WTC11 (cell line): ENCODE data around the gene WDR11. TPM values are rescaled to one million over a fixed set of nuclear protein-coding genes. Genes with fewer than 3 reads are reported as not detected.

ENCODE experiments used
- AFF4 ChIP-seq: sonication (generic); formaldehyde crosslinking; IDR thresholded peaks from 2 replicates; pipeline ENCODE4 v1.8.1; 2023; ENCODE audit warnings: mild to moderate bottlenecking, missing genetic modification reagents, borderline replicate concordance
- CBFB ChIP-seq: sonication (generic); formaldehyde crosslinking; IDR thresholded peaks from 2 replicates; pipeline ENCODE4 v1.8.1; 2022; ENCODE audit warnings: mild to moderate bottlenecking, low read depth, missing genetic modification reagents
- CDX4 ChIP-seq: fragments of 250-450 bp; sonication (Bioruptor Pico); IDR thresholded peaks from 2 replicates; pipeline ENCODE4 v1.9.0; 2021; ENCODE audit warnings: moderate library complexity, mild to moderate bottlenecking, inconsistent platforms, borderline replicate concordance
- CREM ChIP-seq: sonication (generic); formaldehyde crosslinking; IDR thresholded peaks from 2 replicates; pipeline ENCODE4 v1.8.1; 2022; ENCODE audit warnings: mild to moderate bottlenecking, missing genetic modification reagents, moderate library complexity
- E2F1 ChIP-seq: sonication (generic); formaldehyde crosslinking; IDR thresholded peaks from 2 replicates; pipeline ENCODE4 v1.8.0; 2022; ENCODE audit warnings: mild to moderate bottlenecking, missing genetic modification reagents
- GABPB1 ChIP-seq: sonication (generic); formaldehyde crosslinking; IDR thresholded peaks from 2 replicates; pipeline ENCODE4 v1.8.1; 2023; ENCODE audit warnings: mild to moderate bottlenecking, missing genetic modification reagents
- GRHL2 ChIP-seq: fragments of 250-450 bp; sonication (Bioruptor Pico); IDR thresholded peaks from 2 replicates; pipeline ENCODE4 v1.8.0; 2022; ENCODE audit warnings: mild to moderate bottlenecking, moderate library complexity; ENCODE audit not compliant: insufficient replicate concordance, severe bottlenecking
- GTF2I ChIP-seq: fragments of 250-450 bp; sonication (Bioruptor Pico); conservative IDR thresholded peaks from 2 replicates; pipeline ENCODE4 v1.4.0; 2021; ENCODE audit warnings: mild to moderate bottlenecking
- NFYB ChIP-seq: sonication (generic); formaldehyde crosslinking; conservative IDR thresholded peaks from 2 replicates; pipeline ENCODE4 v1.8.0; 2022; ENCODE audit warnings: low read depth, missing genetic modification reagents
- NR2C2 ChIP-seq: sonication (generic); formaldehyde crosslinking; IDR thresholded peaks from 2 replicates; pipeline ENCODE4 v1.8.0; 2022; ENCODE audit warnings: mild to moderate bottlenecking, missing genetic modification reagents
- SP1 ChIP-seq: sonication (generic); formaldehyde crosslinking; conservative IDR thresholded peaks from 2 replicates; pipeline ENCODE4 v1.8.1; 2022; ENCODE audit warnings: missing genetic modification reagents
- ZMAT4 ChIP-seq: fragments of 250-450 bp; sonication (Bioruptor Pico); IDR thresholded peaks from 2 replicates; pipeline ENCODE4 v1.9.0; 2021; ENCODE audit warnings: mild to moderate bottlenecking
- ZNF532 ChIP-seq: fragments of 250-450 bp; sonication (Bioruptor Pico); IDR thresholded peaks from 2 replicates; pipeline ENCODE4 v1.9.0; 2021; ENCODE audit warnings: mild to moderate bottlenecking, borderline replicate concordance
- total RNA-seq: library from RNA; stranded (reverse); gene quantifications from 3 replicates; pipeline ENCODE4 v1.2.3, GENCODE V29; 2021
- TF ChIP-seq, protein P1 (sequence below): sonication (generic); formaldehyde crosslinking; IDR thresholded peaks from 2 replicates; pipeline ENCODE4 v1.8.0; 2023; ENCODE audit warnings: missing genetic modification reagents, mild to moderate bottlenecking, borderline replicate concordance
- TF ChIP-seq, protein P2 (sequence below): sonication (generic); formaldehyde crosslinking; conservative IDR thresholded peaks from 2 replicates; pipeline ENCODE4 v1.8.1; 2023; ENCODE audit warnings: mild to moderate bottlenecking, low read depth, missing genetic modification reagents, moderate library complexity
- TF ChIP-seq, protein P3 (sequence below): fragments of 250-450 bp; sonication (Bioruptor Pico); conservative IDR thresholded peaks from 2 replicates; pipeline ENCODE4 v1.9.0; 2021; ENCODE audit warnings: mild to moderate bottlenecking

WDR11 gene
- total RNA-seq, 1 experiment from 2014 or later, result 41.5 TPM

GRCh38 chr10:120850911-120851865 lies at the start of gene WDR11 (continued):
- peak; percentile 92 for TF ChIP-seq GABPB1 (CRISPR knock-in tag)
- peak; percentile 88 for TF ChIP-seq CREM (CRISPR knock-in tag)
- TF ChIP-seq SP1 (CRISPR knock-in tag), result peak; percentile 80
- no peak for TF ChIP-seq NR2C2 (CRISPR knock-in tag)
- TF ChIP-seq CDX4 (CRISPR knock-in tag), result no peak
- no peak for TF ChIP-seq E2F1
- TF ChIP-seq, protein P1, sequence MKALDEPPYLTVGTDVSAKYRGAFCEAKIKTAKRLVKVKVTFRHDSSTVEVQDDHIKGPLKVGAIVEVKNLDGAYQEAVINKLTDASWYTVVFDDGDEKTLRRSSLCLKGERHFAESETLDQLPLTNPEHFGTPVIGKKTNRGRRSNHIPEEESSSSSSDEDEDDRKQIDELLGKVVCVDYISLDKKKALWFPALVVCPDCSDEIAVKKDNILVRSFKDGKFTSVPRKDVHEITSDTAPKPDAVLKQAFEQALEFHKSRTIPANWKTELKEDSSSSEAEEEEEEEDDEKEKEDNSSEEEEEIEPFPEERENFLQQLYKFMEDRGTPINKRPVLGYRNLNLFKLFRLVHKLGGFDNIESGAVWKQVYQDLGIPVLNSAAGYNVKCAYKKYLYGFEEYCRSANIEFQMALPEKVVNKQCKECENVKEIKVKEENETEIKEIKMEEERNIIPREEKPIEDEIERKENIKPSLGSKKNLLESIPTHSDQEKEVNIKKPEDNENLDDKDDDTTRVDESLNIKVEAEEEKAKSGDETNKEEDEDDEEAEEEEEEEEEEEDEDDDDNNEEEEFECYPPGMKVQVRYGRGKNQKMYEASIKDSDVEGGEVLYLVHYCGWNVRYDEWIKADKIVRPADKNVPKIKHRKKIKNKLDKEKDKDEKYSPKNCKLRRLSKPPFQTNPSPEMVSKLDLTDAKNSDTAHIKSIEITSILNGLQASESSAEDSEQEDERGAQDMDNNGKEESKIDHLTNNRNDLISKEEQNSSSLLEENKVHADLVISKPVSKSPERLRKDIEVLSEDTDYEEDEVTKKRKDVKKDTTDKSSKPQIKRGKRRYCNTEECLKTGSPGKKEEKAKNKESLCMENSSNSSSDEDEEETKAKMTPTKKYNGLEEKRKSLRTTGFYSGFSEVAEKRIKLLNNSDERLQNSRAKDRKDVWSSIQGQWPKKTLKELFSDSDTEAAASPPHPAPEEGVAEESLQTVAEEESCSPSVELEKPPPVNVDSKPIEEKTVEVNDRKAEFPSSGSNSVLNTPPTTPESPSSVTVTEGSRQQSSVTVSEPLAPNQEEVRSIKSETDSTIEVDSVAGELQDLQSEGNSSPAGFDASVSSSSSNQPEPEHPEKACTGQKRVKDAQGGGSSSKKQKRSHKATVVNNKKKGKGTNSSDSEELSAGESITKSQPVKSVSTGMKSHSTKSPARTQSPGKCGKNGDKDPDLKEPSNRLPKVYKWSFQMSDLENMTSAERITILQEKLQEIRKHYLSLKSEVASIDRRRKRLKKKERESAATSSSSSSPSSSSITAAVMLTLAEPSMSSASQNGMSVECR (CRISPR knock-in tag), result peak; percentile 86; the same call in 1 of the 2 replicates
- TF ChIP-seq CBFB, result peak; percentile 76; the same call in 1 of the 2 replicates
- TF ChIP-seq, protein P2, sequence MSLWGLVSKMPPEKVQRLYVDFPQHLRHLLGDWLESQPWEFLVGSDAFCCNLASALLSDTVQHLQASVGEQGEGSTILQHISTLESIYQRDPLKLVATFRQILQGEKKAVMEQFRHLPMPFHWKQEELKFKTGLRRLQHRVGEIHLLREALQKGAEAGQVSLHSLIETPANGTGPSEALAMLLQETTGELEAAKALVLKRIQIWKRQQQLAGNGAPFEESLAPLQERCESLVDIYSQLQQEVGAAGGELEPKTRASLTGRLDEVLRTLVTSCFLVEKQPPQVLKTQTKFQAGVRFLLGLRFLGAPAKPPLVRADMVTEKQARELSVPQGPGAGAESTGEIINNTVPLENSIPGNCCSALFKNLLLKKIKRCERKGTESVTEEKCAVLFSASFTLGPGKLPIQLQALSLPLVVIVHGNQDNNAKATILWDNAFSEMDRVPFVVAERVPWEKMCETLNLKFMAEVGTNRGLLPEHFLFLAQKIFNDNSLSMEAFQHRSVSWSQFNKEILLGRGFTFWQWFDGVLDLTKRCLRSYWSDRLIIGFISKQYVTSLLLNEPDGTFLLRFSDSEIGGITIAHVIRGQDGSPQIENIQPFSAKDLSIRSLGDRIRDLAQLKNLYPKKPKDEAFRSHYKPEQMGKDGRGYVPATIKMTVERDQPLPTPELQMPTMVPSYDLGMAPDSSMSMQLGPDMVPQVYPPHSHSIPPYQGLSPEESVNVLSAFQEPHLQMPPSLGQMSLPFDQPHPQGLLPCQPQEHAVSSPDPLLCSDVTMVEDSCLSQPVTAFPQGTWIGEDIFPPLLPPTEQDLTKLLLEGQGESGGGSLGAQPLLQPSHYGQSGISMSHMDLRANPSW (CRISPR knock-in tag), result no peak
- TF ChIP-seq AFF4 (CRISPR knock-in tag), result peak; percentile 81; the same call in 1 of the 2 replicates
- TF ChIP-seq GRHL2 (CRISPR knock-in tag), result no peak
- TF ChIP-seq NFYB, result no peak
- TF ChIP-seq, protein P3, sequence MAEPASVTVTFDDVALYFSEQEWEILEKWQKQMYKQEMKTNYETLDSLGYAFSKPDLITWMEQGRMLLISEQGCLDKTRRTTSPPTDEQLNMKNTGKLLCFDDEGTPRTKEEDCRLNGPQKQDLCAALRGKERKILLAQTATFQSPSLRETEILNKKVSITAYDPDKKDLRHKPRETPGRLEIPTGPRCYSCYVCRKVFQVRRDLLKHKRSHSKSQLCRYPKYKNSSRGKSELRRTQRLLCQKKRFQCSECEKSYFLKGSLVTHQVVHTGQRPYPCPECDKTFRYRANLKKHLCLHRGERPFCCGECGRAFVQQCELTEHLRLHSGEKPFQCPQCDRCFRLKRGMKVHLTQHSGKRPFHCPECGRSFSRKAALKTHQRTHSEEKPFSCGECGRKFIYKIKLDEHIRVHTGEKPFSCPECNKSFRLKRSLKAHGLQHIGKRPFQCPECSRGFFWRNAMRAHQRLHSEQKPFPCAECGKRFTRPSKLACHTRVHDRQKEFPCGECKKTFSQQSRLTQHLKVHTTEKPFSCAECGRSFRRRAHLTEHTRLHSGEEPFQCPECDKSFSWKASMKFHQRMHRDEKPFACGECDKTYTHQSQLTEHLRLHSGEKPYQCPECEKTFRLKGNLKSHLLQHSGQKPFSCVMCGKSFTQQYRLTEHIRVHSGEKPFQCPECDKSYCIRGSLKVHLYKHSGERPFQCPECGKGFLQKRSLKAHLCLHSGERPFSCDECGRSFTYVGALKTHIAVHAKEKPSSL, result no peak
- TF ChIP-seq ZNF532 (CRISPR knock-in tag), result no peak
- no peak for TF ChIP-seq ZMAT4 (CRISPR knock-in tag)
- no peak for TF ChIP-seq GTF2I (CRISPR knock-in tag)
